MM.1S (cell line): ENCODE measurements around the gene TNFRSF4.

ENCODE experiments used
- DNase-seq: peaks from one replicate; pipeline ENCODE4 v3.0.0-alpha.2; 2015
- H2AFZ ChIP-seq: fragments of 300-600 bp; sonication (generic); 2 replicates; pipeline ENCODE4 v1.6.0; 2016; ENCODE audit warnings: antibody characterized with exemption, low read length
- H3F3A ChIP-seq: fragments of 300-600 bp; sonication (generic); 2 replicates; pipeline ENCODE4 v1.6.1; 2016; ENCODE audit warnings: mild to moderate bottlenecking, antibody characterized with exemption, low read length, moderate library complexity, mixed read lengths; ENCODE audit not compliant: insufficient read depth
- H3K27ac ChIP-seq: fragments of 300-600 bp; sonication (generic); 2 replicates; pipeline ENCODE4 v1.5.1; 2016; ENCODE audit warnings: mild to moderate bottlenecking, low read length
- H3K27me3 ChIP-seq: fragments of 300-600 bp; sonication (generic); replicated peaks from 2 replicates; pipeline ENCODE4 v1.6.0; 2016; ENCODE audit warnings: low read length; ENCODE audit not compliant: insufficient read depth
- H3K36me3 ChIP-seq: fragments of 300-600 bp; sonication (generic); replicated peaks from 2 replicates; pipeline ENCODE4 v1.6.1; 2016; ENCODE audit warnings: mild to moderate bottlenecking, low read length, mixed read lengths; ENCODE audit not compliant: insufficient read depth
- H3K4me1 ChIP-seq: fragments of 300-600 bp; sonication (generic); 2 replicates; pipeline ENCODE4 v1.6.1; 2016; ENCODE audit warnings: low read length, mixed read lengths
- H3K4me2 ChIP-seq: fragments of 300-600 bp; sonication (generic); 2 replicates; pipeline ENCODE4 v1.6.0; 2016; ENCODE audit warnings: low read depth, low read length
- H3K4me3 ChIP-seq: fragments of 300-600 bp; sonication (generic); 2 replicates; pipeline ENCODE4 v1.5.1; 2016; ENCODE audit warnings: low read length, mixed read lengths
- H3K79me2 ChIP-seq: fragments of 300-600 bp; sonication (generic); 2 replicates; pipeline ENCODE4 v1.6.1; 2016; ENCODE audit warnings: mixed run types, low read length, mixed read lengths
- H3K9ac ChIP-seq: fragments of 300-600 bp; sonication (generic); 2 replicates; pipeline ENCODE4 v1.6.1; 2016; ENCODE audit warnings: low read length, mixed read lengths
- H3K9me2 ChIP-seq: fragments of 300-600 bp; sonication (generic); replicated peaks from 2 replicates; pipeline ENCODE4 v1.6.1; 2016; ENCODE audit warnings: mild to moderate bottlenecking, low read length, mixed read lengths; ENCODE audit not compliant: insufficient read depth
- H3K9me3 ChIP-seq: fragments of 300-600 bp; sonication (generic); replicated peaks from 2 replicates; pipeline ENCODE4 v1.6.1; 2016; ENCODE audit warnings: mild to moderate bottlenecking, low read length, mixed read lengths; ENCODE audit not compliant: insufficient read depth
- H4K20me1 ChIP-seq: fragments of 300-600 bp; sonication (generic); 2 replicates; pipeline ENCODE4 v1.6.1; 2016; ENCODE audit warnings: mild to moderate bottlenecking, low read length, moderate library complexity, mixed read lengths; ENCODE audit not compliant: insufficient read depth
- EZH2 ChIP-seq: fragments of 300-600 bp; sonication (generic); optimal IDR thresholded peaks from 2 replicates; pipeline ENCODE3; 2017; ENCODE audit warnings: low read depth, mild to moderate bottlenecking, antibody characterized with exemption, low read length, mixed read lengths
- EZH2phosphoT487 ChIP-seq: fragments of 300-600 bp; sonication (generic); IDR thresholded peaks from 2 replicates; pipeline ENCODE4 v1.6.1; 2018; ENCODE audit warnings: antibody characterized with exemption, low read length
- TF ChIP-seq, protein P1 (sequence below): fragments of 300-600 bp; sonication (generic); IDR thresholded peaks from 2 replicates; pipeline ENCODE4 v1.5.1; 2016; ENCODE audit warnings: antibody characterized with exemption, low read length, mixed read lengths

The TNFRSF4 gene

DNA sequence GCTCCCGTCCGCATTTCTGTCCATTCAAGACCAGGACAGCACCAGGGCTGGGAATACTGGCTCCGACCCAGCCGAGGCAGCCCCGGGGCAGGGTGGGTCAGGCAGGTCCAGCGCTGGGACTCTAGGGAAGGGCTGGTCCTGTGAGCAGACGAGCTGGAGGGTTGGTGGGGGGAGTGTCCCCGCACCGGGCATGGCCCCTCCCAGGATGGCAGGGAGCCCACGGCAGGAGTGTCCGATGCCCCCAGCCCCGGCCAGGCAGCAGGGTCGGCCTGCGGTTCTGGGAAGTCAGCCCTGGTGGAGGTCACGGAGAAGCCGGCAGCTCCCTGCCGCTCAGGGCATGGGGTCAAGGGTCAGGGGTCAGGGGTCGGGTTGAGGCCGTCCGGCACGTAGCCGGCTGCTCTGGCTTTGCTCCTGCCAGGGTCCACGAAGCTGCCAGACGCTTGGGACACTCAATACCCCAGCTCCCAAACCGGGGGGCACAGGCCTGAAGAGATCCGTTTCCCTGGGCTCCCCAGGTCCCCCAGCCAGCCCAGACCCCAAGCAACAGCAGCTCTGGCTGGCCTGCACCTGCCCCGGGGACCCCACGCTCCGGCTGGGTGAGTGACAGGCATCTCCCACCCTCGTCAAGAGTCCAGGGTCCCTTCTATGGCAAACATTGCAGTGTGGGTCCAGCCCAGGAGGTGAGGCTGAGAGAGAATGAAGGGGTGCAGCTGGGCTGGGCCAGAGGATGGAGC is 25.8 kb upstream of the TNFRSF4 start:
- H3K4me3 ChIP-seq = no peak overlapping the region
- H3K79me2 ChIP-seq = no peaks in the 10 kb centered on the region
- H3K27ac ChIP-seq = no peak overlapping the region
- H3K27me3 ChIP-seq = peaks cover 62% of the 10 kb centered on the region
- no peak overlapping the region for H2AFZ ChIP-seq
- H3K4me1 ChIP-seq = no peaks in the 10 kb centered on the region
- no peaks in the 10 kb centered on the region for H3K9me2 ChIP-seq
- TF ChIP-seq EZH2phosphoT487 (no peak), EZH2 (no peak)
- TF ChIP-seq, protein P1, sequence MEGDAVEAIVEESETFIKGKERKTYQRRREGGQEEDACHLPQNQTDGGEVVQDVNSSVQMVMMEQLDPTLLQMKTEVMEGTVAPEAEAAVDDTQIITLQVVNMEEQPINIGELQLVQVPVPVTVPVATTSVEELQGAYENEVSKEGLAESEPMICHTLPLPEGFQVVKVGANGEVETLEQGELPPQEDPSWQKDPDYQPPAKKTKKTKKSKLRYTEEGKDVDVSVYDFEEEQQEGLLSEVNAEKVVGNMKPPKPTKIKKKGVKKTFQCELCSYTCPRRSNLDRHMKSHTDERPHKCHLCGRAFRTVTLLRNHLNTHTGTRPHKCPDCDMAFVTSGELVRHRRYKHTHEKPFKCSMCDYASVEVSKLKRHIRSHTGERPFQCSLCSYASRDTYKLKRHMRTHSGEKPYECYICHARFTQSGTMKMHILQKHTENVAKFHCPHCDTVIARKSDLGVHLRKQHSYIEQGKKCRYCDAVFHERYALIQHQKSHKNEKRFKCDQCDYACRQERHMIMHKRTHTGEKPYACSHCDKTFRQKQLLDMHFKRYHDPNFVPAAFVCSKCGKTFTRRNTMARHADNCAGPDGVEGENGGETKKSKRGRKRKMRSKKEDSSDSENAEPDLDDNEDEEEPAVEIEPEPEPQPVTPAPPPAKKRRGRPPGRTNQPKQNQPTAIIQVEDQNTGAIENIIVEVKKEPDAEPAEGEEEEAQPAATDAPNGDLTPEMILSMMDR = no peak
- H4K20me1 ChIP-seq = no peaks in the 10 kb centered on the region
- no peaks in the 10 kb centered on the region for H3K36me3 ChIP-seq
- no peak overlapping the region for H3K4me2 ChIP-seq
- no peaks in the 10 kb centered on the region for H3K9me3 ChIP-seq
- no peak for DNase-seq
- no peak overlapping the region for H3K9ac ChIP-seq
- H3F3A ChIP-seq = no peaks in the 10 kb centered on the region

DNA sequence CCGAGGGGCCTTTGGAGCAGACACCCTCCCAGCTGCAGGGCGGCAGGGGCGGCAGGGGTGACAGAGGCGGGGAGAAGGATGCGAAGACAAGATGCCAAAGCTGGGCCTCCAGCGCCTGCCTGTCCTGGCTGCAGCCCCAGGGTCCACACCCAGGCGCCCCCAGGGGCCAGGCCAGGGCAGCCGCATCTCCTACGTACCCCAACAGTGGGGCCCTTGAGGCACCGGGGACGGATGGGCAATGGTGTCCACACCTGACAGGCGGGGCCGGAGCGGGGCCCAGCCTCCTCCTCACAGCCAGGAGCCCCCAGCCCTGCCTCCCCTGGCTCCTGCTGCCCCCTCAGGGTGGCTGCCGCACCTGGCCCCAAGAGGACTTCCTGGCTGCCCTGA is 25.3 kb upstream of the TNFRSF4 start:
- Histone ChIP-seq H3K9me3 (no peaks in the 10 kb centered on the region), H3K4me3 (no peak overlapping the region), H3K27me3 (peaks cover 60% of the 10 kb centered on the region), H3K4me1 (no peaks in the 10 kb centered on the region), H3K4me2 (no peak overlapping the region), H3K36me3 (no peaks in the 10 kb centered on the region), H3F3A (no peaks in the 10 kb centered on the region), H3K9me2 (no peaks in the 10 kb centered on the region), H3K27ac (no peak overlapping the region), H2AFZ (no peak overlapping the region), H3K9ac (no peak overlapping the region), H3K79me2 (no peaks in the 10 kb centered on the region), H4K20me1 (no peaks in the 10 kb centered on the region)
- no peak for DNase-seq
- TF ChIP-seq EZH2phosphoT487 = no peak
- TF ChIP-seq EZH2 = no peak
- TF ChIP-seq, protein P1 = no peak

DNA sequence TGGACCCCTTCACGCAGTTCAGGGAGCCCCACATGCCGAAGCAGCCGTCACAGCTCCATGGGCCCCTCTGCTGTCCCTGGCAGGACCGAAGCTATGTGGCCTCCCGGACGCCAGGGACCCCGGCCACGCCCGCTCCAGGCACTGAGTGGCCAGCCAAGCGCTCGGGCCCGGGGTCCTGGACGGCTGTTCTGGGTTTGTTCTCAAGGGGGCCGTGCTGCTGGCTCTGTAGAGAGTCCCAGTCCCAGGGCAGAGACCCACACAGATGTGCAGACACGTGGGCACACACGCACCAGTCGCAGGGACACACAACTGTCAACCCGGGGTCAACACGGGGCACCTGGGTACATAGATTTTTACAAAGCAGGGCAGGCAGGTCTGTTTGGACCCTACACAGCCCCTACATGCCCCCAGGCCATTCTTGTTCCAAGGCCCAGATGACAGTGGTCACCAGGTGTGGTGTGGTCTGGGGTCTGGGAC is 24.8 kb upstream of the TNFRSF4 start:
- H3K4me3 ChIP-seq = no peak overlapping the region
- H2AFZ ChIP-seq = no peak overlapping the region
- H3K36me3 ChIP-seq = no peaks in the 10 kb centered on the region
- no peak overlapping the region for H3K9ac ChIP-seq
- peaks cover 55% of the 10 kb centered on the region for H3K27me3 ChIP-seq
- no peaks in the 10 kb centered on the region for H3K4me1 ChIP-seq
- H3F3A ChIP-seq = no peaks in the 10 kb centered on the region
- H3K9me2 ChIP-seq = no peaks in the 10 kb centered on the region
- no peaks in the 10 kb centered on the region for H3K79me2 ChIP-seq
- H3K4me2 ChIP-seq = no peak overlapping the region
- H4K20me1 ChIP-seq = no peaks in the 10 kb centered on the region
- H3K9me3 ChIP-seq = no peaks in the 10 kb centered on the region
- TF ChIP-seq, protein P1 = no peak
- TF ChIP-seq EZH2 = no peak
- no peak for TF ChIP-seq EZH2phosphoT487
- H3K27ac ChIP-seq = no peak overlapping the region
- no peak for DNase-seq
